ENCODE measurements around the gene DCT. TPM values are rescaled to one million over a fixed set of nuclear protein-coding genes. Genes with fewer than 3 reads are reported as not detected.

DCT gene
- total and polyA plus RNA-seq, 2 of the 4 experiments (the other 2 are of a cell fraction) = not detected

DNA sequence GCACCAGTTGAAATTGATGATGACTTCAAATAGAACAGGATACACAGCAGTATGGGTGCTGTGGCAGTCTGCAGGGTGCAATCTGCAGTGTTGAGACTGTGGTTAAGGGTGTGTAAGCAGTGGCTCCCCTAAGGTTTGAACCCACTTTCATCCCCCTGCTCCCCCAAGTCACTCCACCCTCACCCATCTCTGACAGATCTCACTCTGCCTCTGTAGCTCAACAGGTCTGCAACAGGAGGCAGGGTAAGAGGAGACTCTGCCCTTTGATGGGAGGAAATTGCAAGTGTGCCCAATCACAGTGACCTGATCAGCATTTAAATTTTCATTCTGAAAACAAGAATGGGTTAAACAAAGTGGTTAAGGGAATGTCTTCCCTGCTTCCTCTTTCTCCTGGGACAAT is 92.4 kb downstream of the DCT start:
- no peaks in the 10 kb centered on the region for H3K27me3 ChIP-seq (ENCODE audit: control insufficient read depth, insufficient read depth, low read length)
- H3K27ac ChIP-seq (ENCODE audit: insufficient read depth, low read length) = no peak overlapping the region
- no peak overlapping the region for H3K18ac ChIP-seq (ENCODE audit: low read depth, low read length)
- no peaks in the 10 kb centered on the region for H3K36me3 ChIP-seq (ENCODE audit: control insufficient read depth, insufficient read depth, low read length)
- no peak overlapping the region for H3K4me2 ChIP-seq (ENCODE audit: low read depth, low read length)
- dilution Hi-C loops (cut with HindIII; ENCODE audit: low sequenced_read_pairs, unreplicated experiment) = no loop called here
- no peak overlapping the region for H2AFZ ChIP-seq (replicated peaks; ENCODE audit: low read length, poor library complexity)
- intact Hi-C loops (cut with micrococcal nuclease) = no loop called here
- in situ Hi-C loops (cut with MboI; ENCODE audit: low sequenced_read_pairs) = no loop called here
- no peaks in the 10 kb centered on the region for H4K20me1 ChIP-seq (ENCODE audit: insufficient read depth, low read length)
- H3K79me1 ChIP-seq (ENCODE audit: low read depth in 1 of 2, low read length in 2 of 2) = no peaks in the 10 kb centered on the region
- H3K4me3 ChIP-seq (ENCODE audit: insufficient read depth, low read depth, low read length) = no peak overlapping the region
- H3K9ac ChIP-seq (ENCODE audit: low read depth, low read length) = no peak overlapping the region
- no peak overlapping the region for H3K4ac ChIP-seq (ENCODE audit: low read depth, low read length)
- no peak overlapping the region for H4K91ac ChIP-seq (ENCODE audit: insufficient read depth, low read depth, low read length)
- POLR2A ChIA-PET (ENCODE audit: unreplicated experiment) = no interaction called here
- ATAC-seq (ENCODE audit: low read depth) (no peak), DNase-seq (no peak)
- TF ChIP-seq RFX5 (IDR thresholded peaks at IDR 0.05; ENCODE audit: low read depth, low read length) (no peak), MXI1 (IDR thresholded peaks at IDR 0.05; ENCODE audit: borderline replicate concordance, low read depth, low read length) (no peak), CEBPB (IDR thresholded peaks at IDR 0.05; ENCODE audit: low read depth, low read length) (no peak), RAD21 (IDR thresholded peaks at IDR 0.05; ENCODE audit: low read length) (no peak), MAFK (IDR thresholded peaks at IDR 0.05; ENCODE audit: low read depth, low read length) (no peak), SMC3 (IDR thresholded peaks at IDR 0.05; ENCODE audit: low read depth, low read length) (no peak), POLR2A (IDR thresholded peaks at IDR 0.05; ENCODE audit: low read depth, low read length) (no peak), USF2 (IDR thresholded peaks at IDR 0.05; ENCODE audit: low read depth, low read length) (no peak), FOS (IDR thresholded peaks at IDR 0.05; ENCODE audit: low read depth, low read length) (no peak), BHLHE40 (IDR thresholded peaks at IDR 0.05; ENCODE audit: low read depth, low read length) (no peak)
- TF ChIP-seq, protein P1, sequence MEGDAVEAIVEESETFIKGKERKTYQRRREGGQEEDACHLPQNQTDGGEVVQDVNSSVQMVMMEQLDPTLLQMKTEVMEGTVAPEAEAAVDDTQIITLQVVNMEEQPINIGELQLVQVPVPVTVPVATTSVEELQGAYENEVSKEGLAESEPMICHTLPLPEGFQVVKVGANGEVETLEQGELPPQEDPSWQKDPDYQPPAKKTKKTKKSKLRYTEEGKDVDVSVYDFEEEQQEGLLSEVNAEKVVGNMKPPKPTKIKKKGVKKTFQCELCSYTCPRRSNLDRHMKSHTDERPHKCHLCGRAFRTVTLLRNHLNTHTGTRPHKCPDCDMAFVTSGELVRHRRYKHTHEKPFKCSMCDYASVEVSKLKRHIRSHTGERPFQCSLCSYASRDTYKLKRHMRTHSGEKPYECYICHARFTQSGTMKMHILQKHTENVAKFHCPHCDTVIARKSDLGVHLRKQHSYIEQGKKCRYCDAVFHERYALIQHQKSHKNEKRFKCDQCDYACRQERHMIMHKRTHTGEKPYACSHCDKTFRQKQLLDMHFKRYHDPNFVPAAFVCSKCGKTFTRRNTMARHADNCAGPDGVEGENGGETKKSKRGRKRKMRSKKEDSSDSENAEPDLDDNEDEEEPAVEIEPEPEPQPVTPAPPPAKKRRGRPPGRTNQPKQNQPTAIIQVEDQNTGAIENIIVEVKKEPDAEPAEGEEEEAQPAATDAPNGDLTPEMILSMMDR (conservative IDR thresholded peaks at IDR 0.05; ENCODE audit: low read depth, low read length) = no peak
- H2BK15ac ChIP-seq (ENCODE audit: low read depth, low read length) = no peak overlapping the region
- H3K4me1 ChIP-seq (ENCODE audit: control insufficient read depth, insufficient read depth, low read length) = no peaks in the 10 kb centered on the region
- H3K14ac ChIP-seq (replicated peaks; ENCODE audit: low read depth, low read length) = no peak overlapping the region
- BruUV-seq (replicated peaks) = no TSS peak
- no peak overlapping the region for H2BK20ac ChIP-seq (ENCODE audit: low read depth, low read length)
- no peak overlapping the region for H3K56ac ChIP-seq (ENCODE audit: extremely low read depth, insufficient read depth, low read length)
- H3K9me3 ChIP-seq (ENCODE audit: control insufficient read depth, insufficient read depth, low read length) = no peaks in the 10 kb centered on the region
- H4K8ac ChIP-seq (ENCODE audit: low read depth in 2 of 2, low read length in 2 of 2) = no peak overlapping the region
- H2BK5ac ChIP-seq (ENCODE audit: low read depth, low read length, poor library complexity, severe bottlenecking) = no peak overlapping the region
- H2BK120ac ChIP-seq (ENCODE audit: low read depth, low read length) = no peak overlapping the region
- H3K23ac ChIP-seq (ENCODE audit: low read depth, low read length) = no peak overlapping the region
- CTCF ChIA-PET = no interaction called here
- H4K5ac ChIP-seq (ENCODE audit: low read depth, low read length) = no peak overlapping the region
- peaks cover 3% of the 10 kb centered on the region; the same call in 1 of the 2 replicates for H3K9me1 ChIP-seq (ENCODE audit: insufficient read depth, low read length)
- no peak overlapping the region for H2AK9ac ChIP-seq (replicated peaks; ENCODE audit: low read depth, low read length, poor library complexity)
- no peak overlapping the region for H2AK5ac ChIP-seq (ENCODE audit: low read depth, low read length)

All from IMR-90 (cell line).